BLaER1 (cell line): ENCODE measurements around the gene FHL2.

ENCODE experiments used
- H3K27ac ChIP-seq: shearing (Covaris generic); formaldehyde crosslinking; 2 replicates; pipeline ENCODE4 v1.8.1; 2022
- H3K27me3 ChIP-seq: shearing (Covaris generic); formaldehyde crosslinking; 2 replicates; pipeline ENCODE4 v1.8.1; 2022
- H3K36me3 ChIP-seq: shearing (Covaris generic); formaldehyde crosslinking; 2 replicates; pipeline ENCODE4 v1.8.1; 2022
- H3K4me1 ChIP-seq: shearing (Covaris generic); formaldehyde crosslinking; 2 replicates; pipeline ENCODE4 v1.8.1; 2022
- H3K4me2 ChIP-seq: shearing (Covaris generic); formaldehyde crosslinking; 2 replicates; pipeline ENCODE4 v1.8.1; 2022
- H3K4me3 ChIP-seq: shearing (Covaris generic); formaldehyde crosslinking; 2 replicates; pipeline ENCODE4 v1.8.1; 2022
- H3K9ac ChIP-seq: shearing (Covaris generic); formaldehyde crosslinking; 2 replicates; pipeline ENCODE4 v1.8.1; 2022
- H3K9me3 ChIP-seq: shearing (Covaris generic); formaldehyde crosslinking; 2 replicates; pipeline ENCODE4 v1.8.1; 2022
- H4K20me1 ChIP-seq: shearing (Covaris generic); formaldehyde crosslinking; 2 replicates; pipeline ENCODE4 v1.8.1; 2022
- Cebpa-rat ChIP-seq: shearing (Covaris generic); IDR thresholded peaks from 2 replicates; pipeline ENCODE4 v1.8.1; 2022

Gene FHL2

DNA sequence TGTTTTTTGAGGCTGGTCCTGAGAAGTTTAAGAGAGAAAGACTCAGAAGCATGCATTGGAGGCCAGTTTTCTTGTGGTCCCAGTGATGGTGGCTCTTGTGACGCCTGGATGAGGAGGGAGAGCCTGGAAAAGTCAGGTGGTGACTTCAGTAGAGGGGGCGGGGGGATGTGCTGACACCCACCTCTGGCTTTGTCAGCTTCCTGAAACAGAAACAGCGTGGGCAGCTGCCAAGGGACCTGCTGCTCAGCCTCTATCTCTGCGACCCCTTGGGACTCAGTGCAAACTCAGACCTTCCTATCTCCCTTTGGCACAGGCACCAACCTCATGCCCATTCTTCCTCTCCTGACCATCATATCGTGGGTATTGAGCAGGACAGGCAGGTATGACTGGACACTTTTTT, 75.7 kb downstream of the FHL2 start:
- Histone ChIP-seq H4K20me1 (peaks cover 94% of the 10 kb centered on the region), H3K36me3 (peaks cover 29% of the 10 kb centered on the region), H3K27me3 (no peaks in the 10 kb centered on the region), H3K4me2 (peak overlapping the region; percentile 60), H3K4me1 (peaks cover 43% of the 10 kb centered on the region), H3K27ac (no peak overlapping the region), H3K4me3 (no peak overlapping the region), H3K9ac (no peak overlapping the region), H3K9me3 (no peaks in the 10 kb centered on the region)
- TF ChIP-seq Cebpa-rat: no peak

DNA sequence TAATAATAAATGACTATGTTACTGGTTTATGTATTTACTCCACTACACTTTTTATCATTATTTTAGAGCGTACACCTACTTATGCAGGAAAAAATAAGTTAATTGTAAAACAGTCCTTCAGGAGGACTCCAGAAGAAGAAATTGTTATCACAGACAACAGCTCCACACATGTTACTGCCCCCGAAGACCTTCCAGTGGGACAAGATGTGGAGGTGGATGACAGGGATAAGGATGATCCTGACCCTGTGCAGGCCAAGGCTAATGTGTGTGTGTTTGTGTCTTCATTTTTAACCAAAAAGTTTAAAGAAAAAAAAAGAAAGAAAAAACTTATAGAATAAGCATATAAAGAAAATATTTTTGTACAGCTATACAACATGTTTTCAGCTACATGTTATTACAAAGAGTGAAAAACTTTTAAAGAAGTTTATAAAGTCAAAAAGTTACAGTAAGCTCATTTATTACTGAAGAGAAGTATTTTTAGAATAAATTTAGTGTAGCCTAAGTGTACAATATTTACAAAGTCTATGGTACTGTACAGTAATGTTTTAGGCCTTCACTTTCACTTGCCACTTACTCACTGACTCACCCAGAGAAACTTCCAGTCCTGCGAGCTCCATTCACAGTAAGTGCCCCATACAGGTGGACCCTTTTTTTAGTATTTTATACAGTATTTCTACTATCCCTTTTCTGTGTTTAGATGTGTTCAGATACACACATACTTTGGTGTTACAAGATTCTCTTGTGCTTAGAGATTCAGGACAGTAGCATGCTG, 76.8 kb downstream of the FHL2 start:
- no peaks in the 10 kb centered on the region for H3K9me3 ChIP-seq
- TF ChIP-seq Cebpa-rat: no peak
- H4K20me1 ChIP-seq: peaks cover 94% of the 10 kb centered on the region
- peaks cover 29% of the 10 kb centered on the region for H3K36me3 ChIP-seq
- no peak overlapping the region for H3K4me2 ChIP-seq
- H3K27me3 ChIP-seq: no peaks in the 10 kb centered on the region
- peaks cover 34% of the 10 kb centered on the region for H3K4me1 ChIP-seq
- H3K4me3 ChIP-seq: no peak overlapping the region
- no peak overlapping the region for H3K27ac ChIP-seq
- no peak overlapping the region for H3K9ac ChIP-seq

DNA sequence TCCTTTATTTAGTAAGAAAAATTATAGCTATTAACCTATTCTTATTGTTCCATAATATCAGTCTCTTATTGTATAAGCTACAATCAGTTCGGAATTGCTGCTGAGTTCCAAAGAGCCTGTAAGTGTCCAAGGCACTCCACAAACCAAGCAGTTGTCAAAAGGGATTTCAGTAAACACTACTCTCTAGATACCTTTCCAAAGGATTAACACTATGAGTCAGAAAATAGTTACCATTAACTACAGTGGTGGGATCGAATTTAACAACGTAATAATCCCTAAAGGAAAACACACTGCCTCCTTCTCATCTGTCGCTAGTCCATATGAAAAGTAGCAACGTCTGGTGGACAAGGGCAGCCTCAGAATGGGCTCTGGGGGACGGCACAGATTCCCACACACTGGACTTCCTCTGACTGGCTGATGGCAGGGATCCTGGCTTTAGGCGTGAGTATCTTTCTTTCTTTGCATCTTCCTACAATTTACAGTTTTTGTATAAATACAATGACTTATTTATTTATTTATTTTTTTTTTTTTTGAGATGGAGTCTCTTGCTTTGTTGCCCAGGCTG, 78.1 kb downstream of the FHL2 start:
- Histone ChIP-seq H3K4me3 (no peak overlapping the region), H3K4me2 (no peak overlapping the region), H4K20me1 (peaks cover 94% of the 10 kb centered on the region), H3K4me1 (peaks cover 33% of the 10 kb centered on the region), H3K36me3 (peaks cover 24% of the 10 kb centered on the region), H3K9me3 (no peaks in the 10 kb centered on the region), H3K27me3 (no peaks in the 10 kb centered on the region), H3K27ac (no peak overlapping the region), H3K9ac (no peak overlapping the region)
- TF ChIP-seq Cebpa-rat: no peak

DNA sequence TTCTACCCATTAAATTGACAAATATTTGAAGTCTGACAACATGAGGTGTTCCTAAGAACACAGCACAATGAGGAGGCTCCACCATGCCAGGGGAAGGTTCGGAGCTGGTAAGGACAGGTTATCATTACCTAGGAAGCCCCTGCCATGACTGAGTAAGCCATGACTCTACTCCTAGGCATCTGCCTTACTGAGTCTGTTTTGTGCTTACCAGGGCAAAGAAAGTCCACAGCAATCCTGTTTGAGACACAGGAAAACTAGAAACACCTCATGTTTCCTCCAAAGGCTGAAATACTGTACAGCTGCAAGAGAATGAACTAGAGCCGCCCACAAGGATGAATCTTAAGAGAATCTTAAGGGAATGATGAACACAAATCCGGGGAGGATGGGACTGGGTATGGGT, 80.9 kb downstream of the FHL2 start:
- Histone ChIP-seq H3K36me3 (peaks cover 4% of the 10 kb centered on the region), H3K4me3 (no peak overlapping the region), H4K20me1 (peaks cover 85% of the 10 kb centered on the region), H3K27ac (no peak overlapping the region), H3K9ac (no peak overlapping the region), H3K27me3 (no peaks in the 10 kb centered on the region), H3K4me2 (no peak overlapping the region), H3K9me3 (no peaks in the 10 kb centered on the region), H3K4me1 (peaks cover 5% of the 10 kb centered on the region)
- TF ChIP-seq Cebpa-rat: no peak

GRCh38 chr2:105315314-105315713, 83.5 kb downstream of the FHL2 start:
- no peak overlapping the region for H3K27ac ChIP-seq
- no peaks in the 10 kb centered on the region for H3K9me3 ChIP-seq
- TF ChIP-seq Cebpa-rat: no peak
- no peak overlapping the region for H3K4me3 ChIP-seq
- no peaks in the 10 kb centered on the region for H3K27me3 ChIP-seq
- H3K4me2 ChIP-seq: no peak overlapping the region
- 0 out of 2 replicates have a peak, but pooled peaks cover 1% of the 10 kb centered on the region for H3K36me3 ChIP-seq
- H3K9ac ChIP-seq: no peak overlapping the region
- peaks cover 85% of the 10 kb centered on the region for H4K20me1 ChIP-seq
- H3K4me1 ChIP-seq: no peaks in the 10 kb centered on the region

GRCh38 chr2:105313877-105314276, 85.0 kb downstream of the FHL2 start:
- H3K4me1 ChIP-seq: no peaks in the 10 kb centered on the region
- no peak for TF ChIP-seq Cebpa-rat
- peaks cover 14% of the 10 kb centered on the region for H3K36me3 ChIP-seq
- H3K4me3 ChIP-seq: no peak overlapping the region
- H3K27ac ChIP-seq: no peak overlapping the region
- H3K4me2 ChIP-seq: no peak overlapping the region
- no peaks in the 10 kb centered on the region for H3K9me3 ChIP-seq
- no peak overlapping the region for H3K9ac ChIP-seq
- no peaks in the 10 kb centered on the region for H3K27me3 ChIP-seq
- H4K20me1 ChIP-seq: peaks cover 91% of the 10 kb centered on the region
